Thyroid gland (tissue), 4 donors: ENCODE results near the gene GATAD2A.

Source experiments
- CTCF ChIP-seq, 6 experiments: fragments of 200-600 bp in 3 of 6; fragments of 450-650 bp in 3 of 6; sonication (generic) in 3 of 6; IDR thresholded peaks; one replicate each; pipeline ENCODE4 v1.5.1; 2016 to 2019; ENCODE audit warnings: antibody characterized with exemption in 6 of 6, mild to moderate bottlenecking in 2 of 6, inconsistent platforms in 1 of 6, moderate library complexity in 1 of 6
- POLR2A ChIP-seq, 2 donors: fragments of 450-650 bp; IDR thresholded peaks; one replicate each; pipeline ENCODE4 v1.6.1; 2017; ENCODE audit warnings: antibody characterized with exemption in 2 of 2, mild to moderate bottlenecking in 2 of 2, moderate library complexity in 1 of 2

- no peak for TF ChIP-seq CTCF (IDR thresholded peaks at IDR 0.05)
- TF ChIP-seq POLR2A (IDR thresholded peaks at IDR 0.05), result no peak
Measured at GRCh38 chr19:19407633-19407930, 2.1 kb downstream of the GATAD2A start.
